Measurements from ENCODE around the gene MAPK9.

The MAPK9 gene

DNA sequence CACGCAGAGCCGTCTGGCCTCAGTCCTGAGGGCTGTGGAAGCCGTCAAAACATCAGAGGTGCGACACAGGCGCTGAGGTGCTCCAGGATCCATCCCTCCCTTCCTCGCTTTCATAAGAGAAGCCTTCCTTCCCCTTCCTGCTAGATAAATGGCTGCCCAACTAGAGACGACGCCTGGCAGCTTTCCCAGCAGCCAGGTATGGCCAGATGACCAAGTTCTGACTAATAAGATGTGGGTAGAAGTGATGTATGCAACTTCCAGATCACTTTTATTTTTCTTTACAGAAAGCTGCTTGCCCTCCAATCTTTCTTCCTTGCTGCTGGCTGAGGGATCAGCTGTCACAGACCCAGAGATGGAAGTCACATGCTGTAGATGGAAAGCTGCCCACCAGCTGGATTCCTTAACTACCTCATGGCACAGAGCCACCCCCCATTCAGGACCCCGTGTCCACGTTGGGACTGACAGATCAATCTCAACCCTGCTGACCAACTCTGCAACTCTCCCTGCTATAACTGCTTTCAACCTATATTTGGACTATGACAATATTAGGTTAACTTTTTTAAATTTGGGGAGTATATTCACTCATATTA lies 8.8 kb downstream of the MAPK9 start:
- Histone ChIP-seq H3K9me3 (ENCODE audit: insufficient read depth, low read length, severe bottlenecking) (no peaks in the 10 kb centered on the region), H3K4me3 (ENCODE audit: low read depth in 1 of 2, low read length in 2 of 2) (no peak overlapping the region), H3K4me2 (ENCODE audit: insufficient read depth, low read length) (no peak overlapping the region), H4K20me1 (ENCODE audit: insufficient read depth, low read length) (peaks cover 34% of the 10 kb centered on the region), H3K36me3 (ENCODE audit: insufficient read depth, low read length) (peaks cover 70% of the 10 kb centered on the region), H3K4me1 (ENCODE audit: insufficient read depth, low read length) (peaks cover 4% of the 10 kb centered on the region; the same call in 1 of the 2 replicates), H3K79me2 (ENCODE audit: insufficient read depth, low read length) (peaks cover 64% of the 10 kb centered on the region), H3K27ac (ENCODE audit: low read length) (no peak overlapping the region), H2AFZ (ENCODE audit: low read depth, low read length) (no peak overlapping the region), H3K9ac (ENCODE audit: low read depth, low read length) (no peak overlapping the region), H3K27me3 (ENCODE audit: insufficient read depth, low read length, poor library complexity) (no peaks in the 10 kb centered on the region)
- ATAC-seq (ENCODE audit: insufficient read depth, low read depth), result no peak
- TF ChIP-seq, protein P1, sequence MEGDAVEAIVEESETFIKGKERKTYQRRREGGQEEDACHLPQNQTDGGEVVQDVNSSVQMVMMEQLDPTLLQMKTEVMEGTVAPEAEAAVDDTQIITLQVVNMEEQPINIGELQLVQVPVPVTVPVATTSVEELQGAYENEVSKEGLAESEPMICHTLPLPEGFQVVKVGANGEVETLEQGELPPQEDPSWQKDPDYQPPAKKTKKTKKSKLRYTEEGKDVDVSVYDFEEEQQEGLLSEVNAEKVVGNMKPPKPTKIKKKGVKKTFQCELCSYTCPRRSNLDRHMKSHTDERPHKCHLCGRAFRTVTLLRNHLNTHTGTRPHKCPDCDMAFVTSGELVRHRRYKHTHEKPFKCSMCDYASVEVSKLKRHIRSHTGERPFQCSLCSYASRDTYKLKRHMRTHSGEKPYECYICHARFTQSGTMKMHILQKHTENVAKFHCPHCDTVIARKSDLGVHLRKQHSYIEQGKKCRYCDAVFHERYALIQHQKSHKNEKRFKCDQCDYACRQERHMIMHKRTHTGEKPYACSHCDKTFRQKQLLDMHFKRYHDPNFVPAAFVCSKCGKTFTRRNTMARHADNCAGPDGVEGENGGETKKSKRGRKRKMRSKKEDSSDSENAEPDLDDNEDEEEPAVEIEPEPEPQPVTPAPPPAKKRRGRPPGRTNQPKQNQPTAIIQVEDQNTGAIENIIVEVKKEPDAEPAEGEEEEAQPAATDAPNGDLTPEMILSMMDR (IDR thresholded peaks at IDR 0.05; ENCODE audit: borderline replicate concordance, extremely low read depth, low read length, poor library complexity, severe bottlenecking), result no peak
- TF ChIP-seq EZH2 (IDR thresholded peaks at IDR 0.05; ENCODE audit: borderline replicate concordance, low read depth, low read length, severe bottlenecking), result no peak
- no peak for DNase-seq

DNA sequence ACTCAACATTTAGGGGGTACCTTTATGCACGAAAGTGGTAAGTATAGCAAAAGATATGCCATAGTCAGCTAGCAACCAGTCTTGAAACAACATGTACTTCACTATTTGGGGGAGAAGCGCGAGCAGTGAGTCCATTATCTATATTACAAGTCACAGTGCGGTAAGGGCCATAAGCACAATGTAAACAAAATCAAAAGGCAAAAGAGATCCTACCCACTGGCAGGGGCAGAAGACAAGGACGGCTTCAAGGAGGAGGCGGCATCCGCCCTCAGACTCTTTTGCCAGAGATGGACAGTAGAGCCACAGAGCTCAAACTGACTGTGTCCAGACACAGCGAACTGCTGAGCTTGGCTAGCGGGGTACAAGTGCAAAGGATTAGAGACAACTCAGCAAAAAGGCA lies 9.6 kb downstream of the MAPK9 start:
- Histone ChIP-seq H3K79me2 (ENCODE audit: insufficient read depth, low read length) (peaks cover 57% of the 10 kb centered on the region), H3K4me1 (ENCODE audit: insufficient read depth, low read length) (0 out of 2 replicates have a peak, but pooled peaks cover under 1% of the 10 kb centered on the region), H3K27ac (ENCODE audit: low read length) (no peak overlapping the region), H3K4me2 (ENCODE audit: insufficient read depth, low read length) (no peak overlapping the region), H3K36me3 (ENCODE audit: insufficient read depth, low read length) (peaks cover 75% of the 10 kb centered on the region), H3K9me3 (ENCODE audit: insufficient read depth, low read length, severe bottlenecking) (no peaks in the 10 kb centered on the region), H3K4me3 (ENCODE audit: low read depth in 1 of 2, low read length in 2 of 2) (no peak overlapping the region), H4K20me1 (ENCODE audit: insufficient read depth, low read length) (peaks cover 30% of the 10 kb centered on the region), H3K9ac (ENCODE audit: low read depth, low read length) (no peak overlapping the region), H2AFZ (ENCODE audit: low read depth, low read length) (no peak overlapping the region), H3K27me3 (ENCODE audit: insufficient read depth, low read length, poor library complexity) (no peaks in the 10 kb centered on the region)
- DNase-seq (no peak), ATAC-seq (ENCODE audit: insufficient read depth, low read depth) (no peak)
- no peak for TF ChIP-seq EZH2 (IDR thresholded peaks at IDR 0.05; ENCODE audit: borderline replicate concordance, low read depth, low read length, severe bottlenecking)
- TF ChIP-seq, protein P1 (IDR thresholded peaks at IDR 0.05; ENCODE audit: borderline replicate concordance, extremely low read depth, low read length, poor library complexity, severe bottlenecking), result no peak

DNA sequence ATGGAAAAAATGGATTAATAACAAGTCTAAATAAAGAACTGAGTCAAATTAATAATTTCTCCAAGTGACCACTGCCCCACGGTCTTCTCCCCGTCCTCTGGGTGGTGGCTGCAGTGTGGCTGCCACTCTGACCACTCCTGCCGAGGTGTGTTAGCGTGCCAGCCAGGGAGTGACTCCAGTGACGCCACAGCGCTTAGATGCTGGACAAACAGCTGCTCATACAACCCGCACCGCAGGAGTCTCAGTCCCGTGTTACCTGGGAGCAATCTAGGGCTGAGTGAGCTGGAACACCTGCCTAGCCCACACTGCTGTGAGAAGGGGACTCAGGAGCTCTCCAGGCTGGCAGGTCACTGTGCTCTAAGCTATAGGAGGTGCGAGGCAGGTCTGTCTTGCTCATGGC lies 10.2 kb downstream of the MAPK9 start:
- H3K27ac ChIP-seq (ENCODE audit: low read length), result no peak overlapping the region
- no peaks in the 10 kb centered on the region for H3K9me3 ChIP-seq (ENCODE audit: insufficient read depth, low read length, severe bottlenecking)
- H3K79me2 ChIP-seq (ENCODE audit: insufficient read depth, low read length), result peaks cover 52% of the 10 kb centered on the region
- no peak overlapping the region for H3K4me3 ChIP-seq (ENCODE audit: low read depth in 1 of 2, low read length in 2 of 2)
- H3K4me2 ChIP-seq (ENCODE audit: insufficient read depth, low read length), result no peak overlapping the region
- TF ChIP-seq EZH2 (IDR thresholded peaks at IDR 0.05; ENCODE audit: borderline replicate concordance, low read depth, low read length, severe bottlenecking), result no peak
- TF ChIP-seq, protein P1 (IDR thresholded peaks at IDR 0.05; ENCODE audit: borderline replicate concordance, extremely low read depth, low read length, poor library complexity, severe bottlenecking), result no peak
- no peak overlapping the region for H3K9ac ChIP-seq (ENCODE audit: low read depth, low read length)
- H3K27me3 ChIP-seq (ENCODE audit: insufficient read depth, low read length, poor library complexity), result no peaks in the 10 kb centered on the region
- H3K36me3 ChIP-seq (ENCODE audit: insufficient read depth, low read length), result peaks cover 74% of the 10 kb centered on the region
- peaks cover 24% of the 10 kb centered on the region for H4K20me1 ChIP-seq (ENCODE audit: insufficient read depth, low read length)
- no peak for DNase-seq
- no peak overlapping the region for H2AFZ ChIP-seq (ENCODE audit: low read depth, low read length)
- no peak for ATAC-seq (ENCODE audit: insufficient read depth, low read depth)
- no peaks in the 10 kb centered on the region for H3K4me1 ChIP-seq (ENCODE audit: insufficient read depth, low read length)
